Endometrium (tissue), 2 donors: Measurements from ENCODE around the gene TIMM44.
A peak's percentile ranks its signal among the peaks of the same experiment; 100 is the strongest.
"Not testable (repeated sequence)": the region's sequence is repeated elsewhere in the genome, so short reads cannot be mapped to it uniquely, and the experiment has no call there.

Experiments
- FAIRE-seq: peaks from 2 replicates; lab custom pipeline; 2012; peaks lifted over from hg19 to GRCh38; lab: Jason Lieb, UNC
- donor health status: control.
- donor health status: control.

The TIMM44 gene

GRCh38 chr19:7976461-7976860 lies 33.0 kb upstream of the TIMM44 start:
- no peak for FAIRE-seq

- no peak for FAIRE-seq
Observed at GRCh38 chr19:7975037-7975436, 31.6 kb upstream of the TIMM44 start.

- FAIRE-seq = no peak
Observed at GRCh38 chr19:7973883-7974282, 30.4 kb upstream of the TIMM44 start.

- no peak for FAIRE-seq
Observed at GRCh38 chr19:7971553-7972520, 28.4 kb upstream of the TIMM44 start.

GRCh38 chr19:7970716-7971448 lies 27.4 kb upstream of the TIMM44 start:
- FAIRE-seq = no peak

GRCh38 chr19:7969555-7969939 lies 26.1 kb upstream of the TIMM44 start:
- FAIRE-seq = no peak

GRCh38 chr19:7968796-7969554 lies 25.5 kb upstream of the TIMM44 start:
- no peak for FAIRE-seq

- no peak for FAIRE-seq
Observed at GRCh38 chr19:7968008-7968795, 24.7 kb upstream of the TIMM44 start.

- FAIRE-seq = no peak
Observed at GRCh38 chr19:7965921-7966665, 22.6 kb upstream of the TIMM44 start.

- FAIRE-seq = no peak
Observed at GRCh38 chr19:7965259-7965841, 21.9 kb upstream of the TIMM44 start.

- no peak for FAIRE-seq
Observed at GRCh38 chr19:7963566-7963965, 20.1 kb upstream of the TIMM44 start.

GRCh38 chr19:7962644-7963268 lies 19.3 kb upstream of the TIMM44 start:
- FAIRE-seq = no peak

- FAIRE-seq = peak; percentile 37
Observed at GRCh38 chr19:7961920-7962626, 18.6 kb upstream of the TIMM44 start.

GRCh38 chr19:7961082-7961481 lies 17.6 kb upstream of the TIMM44 start:
- FAIRE-seq = not testable (repeated sequence)

- FAIRE-seq = no peak
Observed at GRCh38 chr19:7959211-7959610, 15.7 kb upstream of the TIMM44 start.

GRCh38 chr19:7955696-7956095 lies 12.2 kb upstream of the TIMM44 start:
- FAIRE-seq = no peak

GRCh38 chr19:7953576-7953975 lies 10.1 kb upstream of the TIMM44 start:
- FAIRE-seq = no peak

GRCh38 chr19:7953060-7953459 lies 9.6 kb upstream of the TIMM44 start:
- no peak for FAIRE-seq

- FAIRE-seq = no peak
Observed at GRCh38 chr19:7947939-7948338, 4.5 kb upstream of the TIMM44 start.
